ENCODE data around the gene NPFFR1.

Gene NPFFR1

DNA sequence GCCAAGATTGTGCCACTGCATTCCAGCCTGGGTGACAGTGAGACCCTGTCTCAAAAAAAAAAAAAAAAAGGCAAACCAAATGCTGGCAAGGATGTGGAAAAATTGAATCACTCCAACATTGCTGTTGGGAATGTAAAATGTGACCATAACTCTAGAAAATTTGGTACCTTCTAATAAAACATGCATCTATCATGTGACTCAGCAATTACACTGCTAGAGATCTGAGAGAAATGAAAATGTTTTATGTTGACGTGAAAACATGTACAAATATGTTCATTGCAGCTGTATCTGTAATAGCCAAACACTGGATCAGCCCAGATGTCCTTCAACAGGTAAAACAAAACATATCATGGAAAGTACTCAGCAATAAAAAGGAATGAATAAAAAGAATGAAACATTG is 82.7 kb downstream of the NPFFR1 start:
- DNase-seq (ENCODE audit: low read depth) = no peak
- H3K4me3 ChIP-seq (ENCODE audit: low read length) = no peak overlapping the region
- TF ChIP-seq, protein P1, sequence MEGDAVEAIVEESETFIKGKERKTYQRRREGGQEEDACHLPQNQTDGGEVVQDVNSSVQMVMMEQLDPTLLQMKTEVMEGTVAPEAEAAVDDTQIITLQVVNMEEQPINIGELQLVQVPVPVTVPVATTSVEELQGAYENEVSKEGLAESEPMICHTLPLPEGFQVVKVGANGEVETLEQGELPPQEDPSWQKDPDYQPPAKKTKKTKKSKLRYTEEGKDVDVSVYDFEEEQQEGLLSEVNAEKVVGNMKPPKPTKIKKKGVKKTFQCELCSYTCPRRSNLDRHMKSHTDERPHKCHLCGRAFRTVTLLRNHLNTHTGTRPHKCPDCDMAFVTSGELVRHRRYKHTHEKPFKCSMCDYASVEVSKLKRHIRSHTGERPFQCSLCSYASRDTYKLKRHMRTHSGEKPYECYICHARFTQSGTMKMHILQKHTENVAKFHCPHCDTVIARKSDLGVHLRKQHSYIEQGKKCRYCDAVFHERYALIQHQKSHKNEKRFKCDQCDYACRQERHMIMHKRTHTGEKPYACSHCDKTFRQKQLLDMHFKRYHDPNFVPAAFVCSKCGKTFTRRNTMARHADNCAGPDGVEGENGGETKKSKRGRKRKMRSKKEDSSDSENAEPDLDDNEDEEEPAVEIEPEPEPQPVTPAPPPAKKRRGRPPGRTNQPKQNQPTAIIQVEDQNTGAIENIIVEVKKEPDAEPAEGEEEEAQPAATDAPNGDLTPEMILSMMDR (conservative IDR thresholded peaks at IDR 0.05; ENCODE audit: low read depth, low read length) = no peak

- no peak overlapping the region for H3K4me3 ChIP-seq (ENCODE audit: low read length)
- TF ChIP-seq, protein P1 (conservative IDR thresholded peaks at IDR 0.05; ENCODE audit: low read depth, low read length) = no peak
- no peak for DNase-seq (ENCODE audit: low read depth)
These were observed 84.9 kb downstream of the NPFFR1 start for GRCh38 chr10:70198696-70199466.
